A673 (cell line): ENCODE data around the gene USP34.

Experiments used
- EZH2 ChIP-seq: fragments of 200-600 bp; sonication (generic); IDR thresholded peaks from 2 replicates; pipeline ENCODE4 v1.6.1; 2017; ENCODE audit warnings: borderline replicate concordance, low read depth, mild to moderate bottlenecking, mixed read lengths, antibody characterized with exemption, low read length; ENCODE audit not compliant: poor library complexity, severe bottlenecking
- TF ChIP-seq, protein P1 (sequence below): fragments of 300-800, 200-600 bp; sonication (generic); conservative IDR thresholded peaks from 2 replicates; pipeline ENCODE4 v1.5.1; 2017; ENCODE audit warnings: low read depth, mild to moderate bottlenecking, antibody characterized with exemption, low read length, moderate library complexity, mixed read lengths

- TF ChIP-seq, protein P1, sequence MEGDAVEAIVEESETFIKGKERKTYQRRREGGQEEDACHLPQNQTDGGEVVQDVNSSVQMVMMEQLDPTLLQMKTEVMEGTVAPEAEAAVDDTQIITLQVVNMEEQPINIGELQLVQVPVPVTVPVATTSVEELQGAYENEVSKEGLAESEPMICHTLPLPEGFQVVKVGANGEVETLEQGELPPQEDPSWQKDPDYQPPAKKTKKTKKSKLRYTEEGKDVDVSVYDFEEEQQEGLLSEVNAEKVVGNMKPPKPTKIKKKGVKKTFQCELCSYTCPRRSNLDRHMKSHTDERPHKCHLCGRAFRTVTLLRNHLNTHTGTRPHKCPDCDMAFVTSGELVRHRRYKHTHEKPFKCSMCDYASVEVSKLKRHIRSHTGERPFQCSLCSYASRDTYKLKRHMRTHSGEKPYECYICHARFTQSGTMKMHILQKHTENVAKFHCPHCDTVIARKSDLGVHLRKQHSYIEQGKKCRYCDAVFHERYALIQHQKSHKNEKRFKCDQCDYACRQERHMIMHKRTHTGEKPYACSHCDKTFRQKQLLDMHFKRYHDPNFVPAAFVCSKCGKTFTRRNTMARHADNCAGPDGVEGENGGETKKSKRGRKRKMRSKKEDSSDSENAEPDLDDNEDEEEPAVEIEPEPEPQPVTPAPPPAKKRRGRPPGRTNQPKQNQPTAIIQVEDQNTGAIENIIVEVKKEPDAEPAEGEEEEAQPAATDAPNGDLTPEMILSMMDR, result no peak
- TF ChIP-seq EZH2, result no peak
Observed at GRCh38 chr2:61363580-61363979, 107.3 kb downstream of the USP34 start.
